PC-3 (cell line): ENCODE results near the gene USP34. TPM values are rescaled to one million over a fixed set of nuclear protein-coding genes. Genes with fewer than 3 reads are reported as not detected.

Experiments used
- ATAC-seq: fragments of 200-7000 bp; cut with Tn5 transposase; 2 replicates; pipeline ENCODE4 v1.9.1; 2020; ENCODE audit warnings: mild to moderate bottlenecking, moderate library complexity
- BruUV-seq: library from RNA; stranded (reverse); fragments of 400-500 nt; replicated peaks from 2 replicates; lab custom pipeline; 2021; lab: Mats Ljungman, UMichigan
- CTCF ChIA-PET: fragments of 300-600 bp; sonication (Branson Sonifier 250); formaldehyde crosslinking; loops from one replicate; lab custom pipeline; 2022; ENCODE audit warnings: antibody characterized with exemption; lab: Charles Lee
- POLR2A ChIA-PET: fragments of 300-600 bp; sonication (Branson Sonifier 250); formaldehyde crosslinking; loops from one replicate; lab custom pipeline; 2022; ENCODE audit warnings: antibody characterized with exemption; ENCODE audit not compliant: unreplicated experiment; lab: Charles Lee
- DNase-seq: peaks from one replicate; pipeline ENCODE4 v3.0.0-alpha.2; 2015
- H2AFZ ChIP-seq: fragments of 300-600 bp; sonication (generic); 2 replicates; pipeline ENCODE4 v1.6.0; 2016; ENCODE audit warnings: antibody characterized with exemption, low read length
- H3F3A ChIP-seq: fragments of 300-600 bp; sonication (generic); one replicate; pipeline ENCODE4 v1.6.0; 2017; ENCODE audit warnings: antibody characterized with exemption, low read length, control low read depth, mild to moderate bottlenecking; ENCODE audit not compliant: unreplicated experiment
- H3K27ac ChIP-seq: fragments of 300-600 bp; sonication (generic); 2 replicates; pipeline ENCODE4 v1.5.1; 2016; ENCODE audit warnings: mild to moderate bottlenecking, low read length
- H3K27me3 ChIP-seq: fragments of 300-600 bp; sonication (generic); 2 replicates; pipeline ENCODE4 v1.6.1; 2016; ENCODE audit warnings: low read length, mixed read lengths
- H3K36me3 ChIP-seq: fragments of 300-600 bp; sonication (generic); 2 replicates; pipeline ENCODE4 v1.6.1; 2016; ENCODE audit warnings: low read depth, mixed run types, low read length, mixed read lengths
- H3K4me1 ChIP-seq: fragments of 300-600 bp; sonication (generic); 2 replicates; pipeline ENCODE4 v1.5.1; 2016; ENCODE audit warnings: low read length; ENCODE audit not compliant: insufficient read depth
- H3K4me2 ChIP-seq: fragments of 300-600 bp; sonication (generic); 2 replicates; pipeline ENCODE4 v1.6.0; 2016; ENCODE audit warnings: low read length
- H3K4me3 ChIP-seq: fragments of 300-600 bp; sonication (generic); 2 replicates; pipeline ENCODE4 v1.5.1; 2016; ENCODE audit warnings: mild to moderate bottlenecking, low read length, mixed read lengths
- H3K79me2 ChIP-seq: fragments of 300-600 bp; sonication (generic); 2 replicates; pipeline ENCODE4 v1.6.1; 2017; ENCODE audit warnings: low read length, mixed read lengths
- H3K9ac ChIP-seq: fragments of 300-600 bp; sonication (generic); 2 replicates; pipeline ENCODE4 v1.6.0; 2016; ENCODE audit warnings: mild to moderate bottlenecking, low read length
- H3K9me2 ChIP-seq: fragments of 300-600 bp; sonication (generic); replicated peaks from 2 replicates; pipeline ENCODE4 v1.6.1; 2016; ENCODE audit warnings: mixed run types, low read length, mixed read lengths
- H3K9me3 ChIP-seq: fragments of 300-600 bp; sonication (generic); 2 replicates; pipeline ENCODE4 v1.6.1; 2016; ENCODE audit warnings: low read length, mixed read lengths
- H4K20me1 ChIP-seq: fragments of 300-600 bp; sonication (generic); 2 replicates; pipeline ENCODE4 v1.6.1; 2016; ENCODE audit warnings: low read length, mixed read lengths
- CTCF ChIP-seq: fragments of 300-600 bp; sonication (generic); conservative IDR thresholded peaks from 2 replicates; pipeline ENCODE4 v1.5.1; 2017; ENCODE audit warnings: antibody characterized with exemption, low read depth, mild to moderate bottlenecking, low read length
- EZH2 ChIP-seq: fragments of 300-600 bp; sonication (generic); IDR thresholded peaks from one replicate; pipeline ENCODE4 v1.6.1; 2017; ENCODE audit warnings: antibody characterized with exemption, mild to moderate bottlenecking, low read length; ENCODE audit not compliant: unreplicated experiment
- EZH2phosphoT487 ChIP-seq: fragments of 300-600 bp; sonication (generic); IDR thresholded peaks from 2 replicates; pipeline ENCODE4 v1.6.1; 2018; ENCODE audit warnings: mild to moderate bottlenecking, antibody characterized with exemption, low read length, borderline replicate concordance
- intact Hi-C: fragments of 100-400 bp; cut with micrococcal nuclease; formaldehyde crosslinking; loops from 2 replicates; pipeline ENCODE4 v1.9.0; 2023
- total RNA-seq: library from RNA; depleted of rRNA; stranded (reverse); fragments of >200 nt; gene quantifications from 2 replicates; pipeline ENCODE4 v1.2.3, GENCODE V29; 2014

Gene USP34
- total RNA-seq, 1 experiment from 2014 or later = 67.1 TPM

DNA sequence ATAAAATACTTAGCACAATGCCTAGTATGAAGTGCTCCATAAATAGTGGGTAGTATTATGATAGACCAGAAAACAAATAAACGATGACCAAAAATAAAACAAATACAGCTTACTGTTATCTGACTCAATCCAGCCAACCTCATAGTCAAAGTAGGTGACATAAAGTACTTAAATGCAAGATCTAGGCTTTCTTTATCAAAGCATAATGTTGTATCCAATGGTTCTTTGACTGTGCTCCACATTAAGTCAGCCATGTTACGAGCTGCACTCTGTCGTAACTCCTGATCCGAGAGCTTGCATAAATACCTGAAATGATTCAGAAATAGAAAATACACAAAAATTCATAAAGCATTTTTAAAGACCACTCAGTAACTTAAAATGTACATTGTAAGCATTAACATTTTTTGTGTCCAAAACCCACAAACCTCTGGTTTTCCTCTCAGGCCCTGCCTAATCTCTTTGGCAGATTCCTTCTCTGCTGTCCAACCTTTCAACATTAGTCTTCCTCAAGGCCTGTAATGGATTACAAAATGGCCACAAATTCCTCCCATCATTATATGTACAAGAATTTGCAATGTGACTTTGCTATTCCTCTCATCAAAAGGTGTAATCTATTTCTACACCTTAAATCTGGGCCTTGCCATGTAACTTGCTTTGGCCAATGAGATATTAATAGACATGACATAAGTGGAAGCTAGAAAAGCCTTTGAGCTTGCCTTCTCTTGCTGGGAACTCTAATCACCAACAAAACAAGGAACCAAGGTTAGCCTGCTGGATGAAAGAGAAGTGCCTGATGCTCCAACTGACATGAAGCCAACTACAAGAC lies 90.6 kb downstream of the USP34 start:
- POLR2A ChIA-PET = no interaction called here
- H3K79me2 ChIP-seq = no peaks in the 10 kb centered on the region
- CTCF ChIA-PET = no interaction called here

GRCh38 chr2:61379521-61379920 lies 91.4 kb downstream of the USP34 start:
- no peak for DNase-seq
- no peaks in the 10 kb centered on the region for H3K9me2 ChIP-seq

More for the DNA sequence above, 90.6 kb downstream of the USP34 start:
- Histone ChIP-seq H3K27ac (no peak overlapping the region), H3F3A (no peaks in the 10 kb centered on the region), H3K9me2 (no peaks in the 10 kb centered on the region), H3K9ac (no peak overlapping the region), H3K27me3 (no peaks in the 10 kb centered on the region), H3K4me1 (no peaks in the 10 kb centered on the region), H2AFZ (no peak overlapping the region), H3K4me2 (no peak overlapping the region), H3K9me3 (no peaks in the 10 kb centered on the region), H4K20me1 (peaks cover 4% of the 10 kb centered on the region; the same call in 1 of the 2 replicates), H3K4me3 (no peak overlapping the region), H3K36me3 (peaks cover 27% of the 10 kb centered on the region; the same call in 1 of the 2 replicates)
- ATAC-seq (peak; percentile 20; the same call in 1 of the 2 replicates), DNase-seq (no peak)
- TF ChIP-seq EZH2 = no peak
- no peak for TF ChIP-seq EZH2phosphoT487
- no peak for TF ChIP-seq CTCF
- no TSS peak for BruUV-seq
- intact Hi-C loops = no loop called here

More at GRCh38 chr2:61379521-61379920, 91.4 kb downstream of the USP34 start:
- H3K27me3 ChIP-seq = no peaks in the 10 kb centered on the region
- no peak overlapping the region for H3K4me3 ChIP-seq
- H3K79me2 ChIP-seq = no peaks in the 10 kb centered on the region
- no peak overlapping the region for H2AFZ ChIP-seq
- intact Hi-C loops = no loop called here
- ChIA-PET CTCF (no interaction called here), POLR2A (no interaction called here)
- peaks cover 33% of the 10 kb centered on the region; the same call in 1 of the 2 replicates for H3K36me3 ChIP-seq
- no peak for ATAC-seq
- no peaks in the 10 kb centered on the region for H3K4me1 ChIP-seq
- H3F3A ChIP-seq = no peaks in the 10 kb centered on the region
- no peak overlapping the region for H3K9ac ChIP-seq
- peaks cover 4% of the 10 kb centered on the region; the same call in 1 of the 2 replicates for H4K20me1 ChIP-seq
- H3K4me2 ChIP-seq = no peak overlapping the region
- no TSS peak for BruUV-seq
- no peak overlapping the region for H3K27ac ChIP-seq
- no peaks in the 10 kb centered on the region for H3K9me3 ChIP-seq
- no peak for TF ChIP-seq CTCF
- TF ChIP-seq EZH2phosphoT487 = no peak
- no peak for TF ChIP-seq EZH2
